ENCODE data around the gene NPAS3.

The NPAS3 gene

GRCh38 chr14:33569821-33570687 is 631.4 kb downstream of the NPAS3 start:
- Histone ChIP-seq H3K79me2 (ENCODE audit: insufficient read depth, low read depth) (no peaks in the 10 kb centered on the region), H3K4me3 (IDR thresholded peaks at IDR 0.05; ENCODE audit: insufficient read depth, low read depth, low read length) (no peak overlapping the region), H2AFZ (ENCODE audit: low read depth) (no peak overlapping the region), H4K20me1 (ENCODE audit: insufficient read depth) (no peaks in the 10 kb centered on the region), H3K27ac (no peak overlapping the region), H3K4me2 (no peak overlapping the region), H3K36me3 (ENCODE audit: insufficient read depth) (no peaks in the 10 kb centered on the region), H3K4me1 (ENCODE audit: low read depth, poor library complexity, severe bottlenecking) (no peaks in the 10 kb centered on the region), H3K9ac (no peak overlapping the region), H3K27me3 (ENCODE audit: insufficient read depth, low read depth) (no peaks in the 10 kb centered on the region)
- TF ChIP-seq CTCF (conservative IDR thresholded peaks at IDR 0.05; ENCODE audit: low read depth, low read length), result no peak

- Histone ChIP-seq H2AFZ (ENCODE audit: low read depth) (no peak overlapping the region), H3K4me2 (no peak overlapping the region), H3K27ac (no peak overlapping the region)
Observed at GRCh38 chr14:33570694-33571310, 632.1 kb downstream of the NPAS3 start.

GRCh38 chr14:33573301-33573880 is 634.7 kb downstream of the NPAS3 start:
- Histone ChIP-seq H2AFZ (ENCODE audit: low read depth) (no peak overlapping the region), H3K9ac (no peak overlapping the region), H3K4me1 (ENCODE audit: low read depth, poor library complexity, severe bottlenecking) (no peaks in the 10 kb centered on the region), H3K27me3 (ENCODE audit: insufficient read depth, low read depth) (no peaks in the 10 kb centered on the region), H3K27ac (no peak overlapping the region), H3K4me2 (no peak overlapping the region), H3K36me3 (ENCODE audit: insufficient read depth) (no peaks in the 10 kb centered on the region), H4K20me1 (ENCODE audit: insufficient read depth) (no peaks in the 10 kb centered on the region), H3K4me3 (IDR thresholded peaks at IDR 0.05; ENCODE audit: insufficient read depth, low read depth, low read length) (no peak overlapping the region), H3K79me2 (ENCODE audit: insufficient read depth, low read depth) (no peaks in the 10 kb centered on the region)
- no peak for TF ChIP-seq CTCF (conservative IDR thresholded peaks at IDR 0.05; ENCODE audit: low read depth, low read length)

More at GRCh38 chr14:33570694-33571310, 632.1 kb downstream of the NPAS3 start:
- Histone ChIP-seq H3K9ac (no peak overlapping the region), H3K27me3 (ENCODE audit: insufficient read depth, low read depth) (no peaks in the 10 kb centered on the region), H3K4me3 (IDR thresholded peaks at IDR 0.05; ENCODE audit: insufficient read depth, low read depth, low read length) (no peak overlapping the region), H3K4me1 (ENCODE audit: low read depth, poor library complexity, severe bottlenecking) (no peaks in the 10 kb centered on the region), H3K36me3 (ENCODE audit: insufficient read depth) (no peaks in the 10 kb centered on the region), H3K79me2 (ENCODE audit: insufficient read depth, low read depth) (no peaks in the 10 kb centered on the region), H4K20me1 (ENCODE audit: insufficient read depth) (no peaks in the 10 kb centered on the region)
- no peak for TF ChIP-seq CTCF (conservative IDR thresholded peaks at IDR 0.05; ENCODE audit: low read depth, low read length)

- Histone ChIP-seq H3K4me2 (no peak overlapping the region), H3K79me2 (ENCODE audit: insufficient read depth, low read depth) (no peaks in the 10 kb centered on the region), H3K27ac (no peak overlapping the region), H4K20me1 (ENCODE audit: insufficient read depth) (no peaks in the 10 kb centered on the region), H3K9ac (no peak overlapping the region), H3K27me3 (ENCODE audit: insufficient read depth, low read depth) (no peaks in the 10 kb centered on the region), H2AFZ (ENCODE audit: low read depth) (no peak overlapping the region), H3K4me3 (IDR thresholded peaks at IDR 0.05; ENCODE audit: insufficient read depth, low read depth, low read length) (no peak overlapping the region), H3K36me3 (ENCODE audit: insufficient read depth) (no peaks in the 10 kb centered on the region), H3K4me1 (ENCODE audit: low read depth, poor library complexity, severe bottlenecking) (no peaks in the 10 kb centered on the region)
- TF ChIP-seq CTCF (conservative IDR thresholded peaks at IDR 0.05; ENCODE audit: low read depth, low read length), result no peak
Observed at GRCh38 chr14:33576014-33576413, 637.3 kb downstream of the NPAS3 start.
